A549 (cell line): ENCODE data around the gene TMEM135.

ENCODE experiments used
- CTCF ChIP-seq: fragments of >200 bp; sonication (Bioruptor Twin); formaldehyde crosslinking; IDR thresholded peaks from 3 replicates; pipeline ENCODE4 v1.5.1; 2016
- FOSB ChIP-seq: fragments of 250-450 bp; sonication (Bioruptor Pico); IDR thresholded peaks from 2 replicates; pipeline ENCODE4 v1.5.0; 2020; ENCODE audit warnings: mild to moderate bottlenecking, moderate library complexity
- REST ChIP-seq: fragments of 200-600 bp; sonication (generic); IDR thresholded peaks from 2 replicates; pipeline ENCODE4 v1.6.1; 2016; ENCODE audit warnings: antibody characterized with exemption, mild to moderate bottlenecking, moderate library complexity

GRCh38 chr11:87251560-87251959 is 213.8 kb downstream of the TMEM135 start:
- TF ChIP-seq CTCF = no peak
- TF ChIP-seq REST = no peak
- no peak for TF ChIP-seq FOSB (CRISPR knock-in tag)
